Chondrocyte (in vitro differentiated cells): ENCODE results near the gene GBP2. TPM values are rescaled to one million over a fixed set of nuclear protein-coding genes. Genes with fewer than 3 reads are reported as not detected.
"Not testable (repeated sequence)": the region's sequence is repeated elsewhere in the genome, so short reads cannot be mapped to it uniquely, and the experiment has no call there.

ENCODE experiments used
- DNase-seq: peaks from one replicate; pipeline ENCODE4 v3.0.0; 2021; ENCODE audit warnings: mixed read lengths, low spot score
- H3K27ac Mint-ChIP-seq: one replicate; pipeline ENCODE4 v1.8.0; 2021; ENCODE audit warnings: mild to moderate bottlenecking, moderate library complexity, mixed read lengths; ENCODE audit not compliant: unreplicated experiment
- H3K27me3 Mint-ChIP-seq: 2 replicates; pipeline ENCODE4 v1.8.0; 2021; ENCODE audit warnings: low read depth, mixed read lengths
- H3K36me3 Mint-ChIP-seq: 2 replicates; pipeline ENCODE4 v1.8.0; 2021; ENCODE audit warnings: low read depth, mixed read lengths
- H3K4me1 Mint-ChIP-seq: 2 replicates; pipeline ENCODE4 v1.8.0; 2021; ENCODE audit warnings: low read depth, mild to moderate bottlenecking, mixed read lengths
- H3K4me3 Mint-ChIP-seq: one replicate; pipeline ENCODE4 v1.8.0; 2021; ENCODE audit warnings: mild to moderate bottlenecking, moderate library complexity, mixed read lengths; ENCODE audit not compliant: unreplicated experiment
- H3K9me3 Mint-ChIP-seq: 2 replicates; pipeline ENCODE4 v1.8.0; 2021; ENCODE audit warnings: low read depth, mixed read lengths
- CTCF ChIP-seq: fragments of 200-600 bp; sonication (generic); IDR thresholded peaks from 2 replicates; pipeline ENCODE4 v1.5.0; 2021; ENCODE audit warnings: antibody characterized with exemption, mild to moderate bottlenecking, moderate library complexity
- total RNA-seq: library from RNA; stranded (reverse); gene quantifications from 3 replicates; pipeline ENCODE4 v1.2.1, GENCODE V29; 2021

GBP2 gene
- total RNA-seq, 1 donor from 2014 or later: 0.42 TPM

- H3K9me3 Mint-ChIP-seq: peaks cover 8% of the 10 kb centered on the region
- H3K27ac Mint-ChIP-seq: no peak overlapping the region
- no peak for DNase-seq
- no peaks in the 10 kb centered on the region for H3K4me1 Mint-ChIP-seq
- H3K4me3 Mint-ChIP-seq: no peak overlapping the region
- H3K36me3 Mint-ChIP-seq: no peaks in the 10 kb centered on the region
- peaks cover 15% of the 10 kb centered on the region for H3K27me3 Mint-ChIP-seq
- no peak for TF ChIP-seq CTCF
These were observed 16.2 kb upstream of the GBP2 start for GRCh38 chr1:89142160-89142559.

GRCh38 chr1:89133747-89134146 is 7.8 kb upstream of the GBP2 start:
- DNase-seq: no peak
- TF ChIP-seq CTCF: no peak
- H3K4me3 Mint-ChIP-seq: no peak overlapping the region
- H3K4me1 Mint-ChIP-seq: no peaks in the 10 kb centered on the region
- peaks cover 14% of the 10 kb centered on the region for H3K9me3 Mint-ChIP-seq
- H3K36me3 Mint-ChIP-seq: no peaks in the 10 kb centered on the region
- H3K27ac Mint-ChIP-seq: no peak overlapping the region
- H3K27me3 Mint-ChIP-seq: peaks cover 23% of the 10 kb centered on the region

GRCh38 chr1:89130716-89131115 is 4.8 kb upstream of the GBP2 start:
- DNase-seq: no peak
- Mint-ChIP-seq H3K36me3 (no peaks in the 10 kb centered on the region), H3K9me3 (peaks cover 2% of the 10 kb centered on the region), H3K4me1 (peaks cover 4% of the 10 kb centered on the region), H3K27ac (no peak overlapping the region), H3K27me3 (peaks cover 13% of the 10 kb centered on the region), H3K4me3 (no peak overlapping the region)
- no peak for TF ChIP-seq CTCF

- peaks cover 11% of the 10 kb centered on the region for H3K27me3 Mint-ChIP-seq
- H3K36me3 Mint-ChIP-seq: no peaks in the 10 kb centered on the region
- no peak overlapping the region for H3K4me3 Mint-ChIP-seq
- DNase-seq: no peak
- no peak for TF ChIP-seq CTCF
- H3K9me3 Mint-ChIP-seq: peaks cover 2% of the 10 kb centered on the region
- H3K27ac Mint-ChIP-seq: no peak overlapping the region
- peaks cover 7% of the 10 kb centered on the region for H3K4me1 Mint-ChIP-seq
These were observed 4.0 kb upstream of the GBP2 start for GRCh38 chr1:89129911-89130310.

- DNase-seq: peak; percentile 52
- H3K9me3 Mint-ChIP-seq, H3K36me3 Mint-ChIP-seq: not testable (repeated sequence)
These were observed 2.1 kb upstream of the GBP2 start for GRCh38 chr1:89128003-89128458.

GRCh38 chr1:89126602-89127565 is 970 bp upstream of the GBP2 start:
- not testable (repeated sequence) for H3K9me3 Mint-ChIP-seq, H3K27me3 Mint-ChIP-seq, DNase-seq, H3K36me3 Mint-ChIP-seq, H3K4me1 Mint-ChIP-seq, H3K4me3 Mint-ChIP-seq, H3K27ac Mint-ChIP-seq

More at GRCh38 chr1:89128003-89128458, 2.1 kb upstream of the GBP2 start:
- H3K27ac Mint-ChIP-seq, H3K4me1 Mint-ChIP-seq, H3K27me3 Mint-ChIP-seq, H3K4me3 Mint-ChIP-seq: not testable (repeated sequence)
